Measurements from ENCODE around the gene PSME2. TPM values are rescaled to one million over a fixed set of nuclear protein-coding genes. Genes with fewer than 3 reads are reported as not detected.

PSME2 gene
- total and polyA plus RNA-seq, 2 of the 13 experiments (the other 11 are each of a cell fraction or from before 2014, with no cell fraction given) = 332 to 716 TPM

DNA sequence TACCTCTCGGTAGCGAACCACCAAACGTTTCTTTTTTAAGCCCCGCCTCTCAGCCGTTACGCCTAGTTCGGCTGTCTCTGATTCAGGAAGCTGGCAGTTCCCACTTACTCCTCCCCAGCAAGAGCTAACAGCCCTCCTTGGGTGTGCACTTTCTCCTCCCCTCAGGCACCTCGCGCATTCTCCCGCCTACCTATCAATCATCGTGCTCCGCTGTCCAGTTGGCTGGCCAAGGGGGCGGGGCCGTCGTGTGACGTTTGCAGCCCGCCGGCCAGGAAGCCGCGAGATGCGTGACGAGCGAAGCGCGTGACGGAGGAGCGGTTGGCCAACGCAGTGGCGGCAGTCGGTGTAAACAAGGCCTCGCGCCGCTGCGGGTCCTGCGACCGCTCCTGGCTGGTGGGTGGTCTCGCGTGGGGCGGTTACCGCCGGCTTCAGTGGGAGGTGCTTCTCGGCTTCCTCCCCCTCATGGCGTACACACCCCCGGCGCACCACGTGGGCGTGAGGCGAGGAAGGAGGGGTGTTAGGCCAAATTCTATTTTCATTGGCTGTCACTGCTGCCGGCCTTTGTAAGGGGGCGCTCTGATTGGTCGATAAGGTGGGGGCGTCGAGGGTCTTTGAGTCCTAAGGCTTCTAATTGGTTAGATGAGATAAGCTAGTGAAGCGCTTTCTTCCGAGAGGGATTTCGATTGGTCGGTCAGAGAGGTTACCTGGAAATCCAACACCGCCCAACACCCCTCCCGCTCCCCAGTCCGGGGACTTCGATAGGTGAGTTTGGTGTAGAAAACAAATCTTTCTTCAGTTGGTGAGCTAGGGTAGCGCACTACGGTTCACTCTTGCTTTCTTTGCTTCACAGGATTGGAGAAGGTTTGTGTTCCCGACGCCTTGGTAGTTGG lies 31.6 kb downstream of the PSME2 start, which contains the start of the genes DCAF11 and NRL (continued):
- TF ChIP-seq REST (IDR thresholded peaks at IDR 0.05; ENCODE audit: borderline replicate concordance in 1 of 2, low read depth in 1 of 2, low read length in 2 of 2) (peak in 1 of 2 experiments; percentile 50; a peak in 1 of 4 replicates), ZNF644 (CRISPR knock-in tag; IDR thresholded peaks at IDR 0.05; ENCODE audit: low read depth) (no peak), FOXJ3 (CRISPR knock-in tag; IDR thresholded peaks at IDR 0.05; ENCODE audit: borderline replicate concordance) (peak; percentile 91), PTBP1 (IDR thresholded peaks at IDR 0.05; ENCODE audit: low read depth, low read length, poor library complexity, severe bottlenecking) (peak; percentile 99), KLF15 (CRISPR knock-in tag; IDR thresholded peaks at IDR 0.05; ENCODE audit: borderline replicate concordance) (peak; percentile 97), THAP9 (CRISPR knock-in tag; IDR thresholded peaks at IDR 0.05; ENCODE audit: borderline replicate concordance) (peak; percentile 88; the same call in 1 of the 2 replicates), ZNF598 (CRISPR knock-in tag; IDR thresholded peaks at IDR 0.05; ENCODE audit: borderline replicate concordance) (peak; percentile 100), PHB2 (IDR thresholded peaks at IDR 0.05; ENCODE audit: partially characterized antibody) (no peak), SKI (IDR thresholded peaks at IDR 0.05; ENCODE audit: partially characterized antibody) (peak; percentile 93), NCOA1 (CRISPR knock-in tag; IDR thresholded peaks at IDR 0.05) (no peak; the same call in 1 of the 2 replicates), MTA1 (CRISPR knock-in tag; IDR thresholded peaks at IDR 0.05; ENCODE audit: borderline replicate concordance) (peak; percentile 98; the same call in 1 of the 2 replicates), ATAD3A (CRISPR knock-in tag; IDR thresholded peaks at IDR 0.05) (no peak; the same call in 1 of the 2 replicates), KAT8 (CRISPR knock-in tag; IDR thresholded peaks at IDR 0.05) (peak; percentile 82), ZNF180 (CRISPR knock-in tag; IDR thresholded peaks at IDR 0.05; ENCODE audit: borderline replicate concordance, low read depth) (peak; percentile 74; the same call in 1 of the 2 replicates), E2F2 (CRISPR knock-in tag; IDR thresholded peaks at IDR 0.05; ENCODE audit: borderline replicate concordance) (peak; percentile 98; the same call in 1 of the 2 replicates), CAMTA2 (CRISPR knock-in tag; IDR thresholded peaks at IDR 0.05; ENCODE audit: borderline replicate concordance) (peak; percentile 99), MYC (CRISPR knock-in tag; IDR thresholded peaks at IDR 0.05; ENCODE audit: borderline replicate concordance) (peak; percentile 100), AGO2 (optimal IDR thresholded peaks at IDR 0.05; ENCODE audit: low read depth, low read length) (peak; percentile 97)
- TF ChIP-seq, protein P1, sequence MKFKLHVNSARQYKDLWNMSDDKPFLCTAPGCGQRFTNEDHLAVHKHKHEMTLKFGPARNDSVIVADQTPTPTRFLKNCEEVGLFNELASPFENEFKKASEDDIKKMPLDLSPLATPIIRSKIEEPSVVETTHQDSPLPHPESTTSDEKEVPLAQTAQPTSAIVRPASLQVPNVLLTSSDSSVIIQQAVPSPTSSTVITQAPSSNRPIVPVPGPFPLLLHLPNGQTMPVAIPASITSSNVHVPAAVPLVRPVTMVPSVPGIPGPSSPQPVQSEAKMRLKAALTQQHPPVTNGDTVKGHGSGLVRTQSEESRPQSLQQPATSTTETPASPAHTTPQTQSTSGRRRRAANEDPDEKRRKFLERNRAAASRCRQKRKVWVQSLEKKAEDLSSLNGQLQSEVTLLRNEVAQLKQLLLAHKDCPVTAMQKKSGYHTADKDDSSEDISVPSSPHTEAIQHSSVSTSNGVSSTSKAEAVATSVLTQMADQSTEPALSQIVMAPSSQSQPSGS (CRISPR knock-in tag; IDR thresholded peaks at IDR 0.05) = peak; percentile 92
